ENCODE data around the gene CTNNA1.

- TF ChIP-seq CTCF (conservative IDR thresholded peaks at IDR 0.05; ENCODE audit: low read length) = no peak
- TF ChIP-seq EZH2phosphoT487 (IDR thresholded peaks at IDR 0.05; ENCODE audit: borderline replicate concordance) = no peak
Measured at GRCh38 chr5:138883211-138883610, 130.0 kb downstream of the CTNNA1 start.
